MM.1S (cell line): ENCODE measurements around the gene COMT.

ENCODE experiments used
- DNase-seq: peaks from one replicate; pipeline ENCODE4 v3.0.0-alpha.2; 2015
- H2AFZ ChIP-seq: fragments of 300-600 bp; sonication (generic); 2 replicates; pipeline ENCODE4 v1.6.0; 2016; ENCODE audit warnings: antibody characterized with exemption, low read length
- H3F3A ChIP-seq: fragments of 300-600 bp; sonication (generic); 2 replicates; pipeline ENCODE4 v1.6.1; 2016; ENCODE audit warnings: mild to moderate bottlenecking, antibody characterized with exemption, low read length, moderate library complexity, mixed read lengths; ENCODE audit not compliant: insufficient read depth
- H3K27ac ChIP-seq: fragments of 300-600 bp; sonication (generic); 2 replicates; pipeline ENCODE4 v1.5.1; 2016; ENCODE audit warnings: mild to moderate bottlenecking, low read length
- H3K27me3 ChIP-seq: fragments of 300-600 bp; sonication (generic); replicated peaks from 2 replicates; pipeline ENCODE4 v1.6.0; 2016; ENCODE audit warnings: low read length; ENCODE audit not compliant: insufficient read depth
- H3K36me3 ChIP-seq: fragments of 300-600 bp; sonication (generic); replicated peaks from 2 replicates; pipeline ENCODE4 v1.6.1; 2016; ENCODE audit warnings: mild to moderate bottlenecking, low read length, mixed read lengths; ENCODE audit not compliant: insufficient read depth
- H3K4me1 ChIP-seq: fragments of 300-600 bp; sonication (generic); 2 replicates; pipeline ENCODE4 v1.6.1; 2016; ENCODE audit warnings: low read length, mixed read lengths
- H3K4me2 ChIP-seq: fragments of 300-600 bp; sonication (generic); 2 replicates; pipeline ENCODE4 v1.6.0; 2016; ENCODE audit warnings: low read depth, low read length
- H3K4me3 ChIP-seq: fragments of 300-600 bp; sonication (generic); 2 replicates; pipeline ENCODE4 v1.5.1; 2016; ENCODE audit warnings: low read length, mixed read lengths
- H3K79me2 ChIP-seq: fragments of 300-600 bp; sonication (generic); 2 replicates; pipeline ENCODE4 v1.6.1; 2016; ENCODE audit warnings: mixed run types, low read length, mixed read lengths
- H3K9ac ChIP-seq: fragments of 300-600 bp; sonication (generic); 2 replicates; pipeline ENCODE4 v1.6.1; 2016; ENCODE audit warnings: low read length, mixed read lengths
- H3K9me2 ChIP-seq: fragments of 300-600 bp; sonication (generic); replicated peaks from 2 replicates; pipeline ENCODE4 v1.6.1; 2016; ENCODE audit warnings: mild to moderate bottlenecking, low read length, mixed read lengths; ENCODE audit not compliant: insufficient read depth
- H3K9me3 ChIP-seq: fragments of 300-600 bp; sonication (generic); replicated peaks from 2 replicates; pipeline ENCODE4 v1.6.1; 2016; ENCODE audit warnings: mild to moderate bottlenecking, low read length, mixed read lengths; ENCODE audit not compliant: insufficient read depth
- H4K20me1 ChIP-seq: fragments of 300-600 bp; sonication (generic); 2 replicates; pipeline ENCODE4 v1.6.1; 2016; ENCODE audit warnings: mild to moderate bottlenecking, low read length, moderate library complexity, mixed read lengths; ENCODE audit not compliant: insufficient read depth
- CTCF ChIP-seq: fragments of 300-600 bp; sonication (generic); IDR thresholded peaks from 2 replicates; pipeline ENCODE4 v1.5.1; 2016; ENCODE audit warnings: antibody characterized with exemption, low read length, mixed read lengths
- EZH2 ChIP-seq: fragments of 300-600 bp; sonication (generic); optimal IDR thresholded peaks from 2 replicates; pipeline ENCODE3; 2017; ENCODE audit warnings: low read depth, mild to moderate bottlenecking, antibody characterized with exemption, low read length, mixed read lengths
- EZH2phosphoT487 ChIP-seq: fragments of 300-600 bp; sonication (generic); IDR thresholded peaks from 2 replicates; pipeline ENCODE4 v1.6.1; 2018; ENCODE audit warnings: antibody characterized with exemption, low read length

COMT gene

GRCh38 chr22:20017622-20017958 is 76.0 kb downstream of the COMT start:
- Histone ChIP-seq H3K36me3 (no peaks in the 10 kb centered on the region), H3K79me2 (peaks cover 16% of the 10 kb centered on the region), H3K4me1 (peaks cover 9% of the 10 kb centered on the region), H3K4me2 (peak overlapping the region; percentile 84; the same call in 1 of the 2 replicates), H3K9me2 (no peaks in the 10 kb centered on the region), H3K9ac (no peak overlapping the region), H3K27ac (no peak overlapping the region), H3F3A (no peaks in the 10 kb centered on the region), H3K4me3 (no peak overlapping the region), H4K20me1 (no peaks in the 10 kb centered on the region), H3K9me3 (no peaks in the 10 kb centered on the region), H2AFZ (no peak overlapping the region), H3K27me3 (peaks cover 50% of the 10 kb centered on the region)
- no peak for DNase-seq
- TF ChIP-seq CTCF, result no peak
- TF ChIP-seq EZH2, result no peak
- no peak for TF ChIP-seq EZH2phosphoT487

DNA sequence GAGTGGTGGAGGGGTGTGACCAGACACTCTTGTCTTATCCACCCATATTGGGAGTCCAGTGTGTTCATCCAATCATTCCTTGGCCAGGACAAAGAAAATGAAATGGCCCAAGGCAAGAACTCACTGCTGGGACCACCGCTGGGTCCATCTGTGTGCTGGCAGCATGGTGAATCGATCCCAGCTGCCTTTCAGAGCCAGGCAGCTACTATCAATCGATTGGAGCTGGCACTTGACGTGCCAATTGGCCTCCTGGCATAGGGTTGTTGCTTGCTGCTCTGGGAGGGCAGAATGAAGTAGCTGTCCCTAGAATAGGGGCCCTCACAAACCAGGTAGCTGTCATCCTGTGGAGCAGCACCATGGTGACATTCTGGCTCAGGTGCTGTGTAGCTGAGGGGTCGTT is 76.4 kb downstream of the COMT start:
- no peak for DNase-seq
- no peak overlapping the region for H3K9ac ChIP-seq
- no peaks in the 10 kb centered on the region for H4K20me1 ChIP-seq
- TF ChIP-seq EZH2, result no peak
- no peak for TF ChIP-seq EZH2phosphoT487
- no peak for TF ChIP-seq CTCF
- H3K4me3 ChIP-seq, result no peak overlapping the region
- H3K4me1 ChIP-seq, result peaks cover 9% of the 10 kb centered on the region
- H3K27me3 ChIP-seq, result peaks cover 50% of the 10 kb centered on the region
- H3K9me3 ChIP-seq, result no peaks in the 10 kb centered on the region
- no peaks in the 10 kb centered on the region for H3K9me2 ChIP-seq
- no peak overlapping the region for H2AFZ ChIP-seq
- H3F3A ChIP-seq, result no peaks in the 10 kb centered on the region
- no peak overlapping the region for H3K27ac ChIP-seq
- no peak overlapping the region for H3K4me2 ChIP-seq
- peaks cover 19% of the 10 kb centered on the region for H3K79me2 ChIP-seq
- H3K36me3 ChIP-seq, result no peaks in the 10 kb centered on the region
